Non-pigmented ciliary epithelial cell (primary cell): ENCODE data around the gene SLC5A2.
"Not testable (repeated sequence)": the region's sequence is repeated elsewhere in the genome, so short reads cannot be mapped to it uniquely, and the experiment has no call there.

Source experiments
- DNase-seq: peaks from one replicate; pipeline ENCODE4 v3.0.0-alpha.2; 2010; ENCODE audit warnings: low read depth

Gene SLC5A2

GRCh38 chr16:31475946-31476302 is 7.0 kb upstream of the SLC5A2 start:
- no peak for DNase-seq

DNA sequence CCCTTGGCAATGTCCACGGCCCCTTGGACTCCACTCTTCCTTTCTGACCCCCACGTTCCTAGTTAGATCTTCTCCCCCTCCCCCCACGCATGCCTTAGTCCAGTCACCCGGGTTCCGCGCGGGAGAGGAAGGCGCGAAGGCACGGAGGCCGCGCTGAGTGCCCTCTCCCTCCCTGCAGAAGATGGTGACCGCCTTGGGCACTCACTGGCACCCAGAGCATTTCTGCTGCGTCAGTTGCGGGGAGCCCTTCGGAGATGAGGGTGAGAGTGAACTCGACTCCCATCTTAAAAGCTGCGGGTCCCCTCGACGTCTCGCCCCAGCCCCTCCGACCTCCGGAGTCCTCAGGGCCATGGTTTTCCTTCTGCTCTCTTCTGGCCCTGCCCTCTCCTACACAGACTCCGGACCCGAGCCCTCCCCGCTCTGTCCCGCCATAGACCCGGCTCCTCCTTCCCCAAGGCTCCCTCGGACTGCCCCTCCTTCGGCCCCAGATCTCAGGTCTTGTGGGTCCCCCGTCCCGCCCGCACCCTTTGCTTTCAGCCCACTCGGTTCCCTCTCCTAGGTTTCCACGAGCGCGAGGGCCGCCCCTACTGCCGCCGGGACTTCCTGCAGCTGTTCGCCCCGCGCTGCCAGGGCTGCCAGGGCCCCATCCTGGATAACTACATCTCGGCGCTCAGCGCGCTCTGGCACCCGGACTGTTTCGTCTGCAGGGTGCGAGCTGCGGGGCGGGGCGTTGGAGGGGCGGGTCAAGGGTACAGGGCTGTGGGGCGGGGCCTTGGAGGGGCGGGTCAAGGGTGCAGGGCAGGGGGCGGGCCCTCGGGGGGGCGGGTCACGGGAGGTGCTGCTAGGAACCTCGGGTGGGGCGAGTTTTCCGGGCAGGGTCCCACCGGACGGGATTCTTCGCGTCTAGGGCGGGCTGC is 6.4 kb upstream of the SLC5A2 start:
- no peak for DNase-seq

DNA sequence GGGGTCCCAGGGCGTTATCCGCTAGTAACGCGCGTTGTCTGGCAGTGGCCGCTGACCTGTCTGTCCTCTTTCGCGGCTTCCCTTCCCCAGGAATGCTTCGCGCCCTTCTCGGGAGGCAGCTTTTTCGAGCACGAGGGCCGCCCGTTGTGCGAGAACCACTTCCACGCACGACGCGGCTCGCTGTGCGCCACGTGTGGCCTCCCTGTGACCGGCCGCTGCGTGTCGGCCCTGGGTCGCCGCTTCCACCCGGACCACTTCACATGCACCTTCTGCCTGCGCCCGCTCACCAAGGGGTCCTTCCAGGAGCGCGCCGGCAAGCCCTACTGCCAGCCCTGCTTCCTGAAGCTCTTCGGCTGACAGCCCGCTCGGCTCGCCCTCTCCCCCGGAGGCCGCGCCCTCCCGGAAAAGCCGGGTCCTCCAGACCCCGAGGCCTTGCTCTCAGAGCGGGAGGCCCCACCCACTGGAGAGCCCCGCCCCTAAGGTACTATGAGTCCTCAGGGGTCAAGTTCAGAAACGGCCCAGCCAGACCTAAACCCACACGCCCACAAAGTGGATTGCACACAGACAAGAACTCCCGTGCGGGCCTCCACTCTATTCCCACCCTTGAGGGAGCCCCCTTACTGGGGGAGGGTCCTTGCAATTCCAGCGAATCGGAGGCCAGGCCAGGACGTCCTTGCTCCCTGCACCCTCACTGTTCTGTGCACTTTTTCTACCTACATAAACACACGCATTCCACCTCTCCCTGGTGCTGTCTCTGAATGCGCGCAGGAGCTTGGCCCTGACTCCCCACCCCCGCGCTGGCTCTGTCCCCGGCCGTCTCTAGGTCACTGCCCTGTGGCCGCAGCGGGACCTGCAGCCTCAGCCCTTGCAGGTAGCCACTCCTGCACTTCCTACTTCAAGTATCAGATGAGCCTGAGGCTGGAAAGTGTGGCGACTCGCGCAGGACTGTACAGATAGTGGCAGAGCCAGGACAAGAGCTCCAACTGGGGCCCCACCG is 5.4 kb upstream of the SLC5A2 start:
- DNase-seq = no peak

GRCh38 chr16:31478956-31479355 is 4.0 kb upstream of the SLC5A2 start:
- no peak for DNase-seq

DNA sequence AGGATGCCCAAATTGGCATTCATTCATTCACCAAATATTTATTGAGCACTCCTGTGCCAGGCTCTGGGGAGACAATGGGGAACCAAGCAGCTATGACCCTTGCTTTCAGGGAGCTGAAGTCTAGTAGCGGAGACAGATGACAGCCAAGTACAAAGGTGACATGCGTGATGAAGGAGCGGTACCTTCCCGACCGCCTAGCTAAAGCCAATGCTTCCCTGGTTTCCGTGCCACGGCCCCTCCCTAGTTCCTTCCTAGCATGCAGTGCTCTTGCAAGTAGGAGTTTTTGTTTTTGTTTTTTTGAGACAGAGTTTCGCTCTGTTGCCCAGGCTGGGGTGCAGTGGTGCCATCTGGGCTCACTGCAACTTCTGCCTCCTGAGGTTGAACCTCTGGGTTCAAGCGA is 3.2 kb upstream of the SLC5A2 start:
- DNase-seq = no peak

GRCh38 chr16:31480851-31481536 is 1.9 kb upstream of the SLC5A2 start:
- DNase-seq = no peak

DNA sequence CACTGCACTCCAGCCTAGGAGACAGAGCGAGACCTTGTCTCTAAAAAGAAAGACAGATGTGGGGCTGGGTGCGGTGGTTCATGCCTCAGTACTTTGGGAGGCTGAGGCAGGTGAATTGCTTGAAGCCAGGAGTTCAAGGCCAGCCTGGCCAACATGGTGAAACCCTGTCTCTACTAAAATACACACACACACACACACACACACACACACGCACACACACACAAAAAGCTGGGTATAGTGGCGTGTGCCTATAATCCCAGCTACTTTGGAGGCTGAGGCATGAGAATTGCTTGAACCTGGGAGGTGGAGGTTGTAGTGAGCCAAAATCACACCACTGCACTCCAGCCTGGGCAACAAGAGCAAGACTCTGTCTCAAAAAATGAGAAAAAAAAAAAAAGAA is 1.1 kb downstream of the SLC5A2 start:
- DNase-seq = not testable (repeated sequence)

- DNase-seq = no peak
Observed at GRCh38 chr16:31484491-31485171, 1.7 kb downstream of the SLC5A2 start.

DNA sequence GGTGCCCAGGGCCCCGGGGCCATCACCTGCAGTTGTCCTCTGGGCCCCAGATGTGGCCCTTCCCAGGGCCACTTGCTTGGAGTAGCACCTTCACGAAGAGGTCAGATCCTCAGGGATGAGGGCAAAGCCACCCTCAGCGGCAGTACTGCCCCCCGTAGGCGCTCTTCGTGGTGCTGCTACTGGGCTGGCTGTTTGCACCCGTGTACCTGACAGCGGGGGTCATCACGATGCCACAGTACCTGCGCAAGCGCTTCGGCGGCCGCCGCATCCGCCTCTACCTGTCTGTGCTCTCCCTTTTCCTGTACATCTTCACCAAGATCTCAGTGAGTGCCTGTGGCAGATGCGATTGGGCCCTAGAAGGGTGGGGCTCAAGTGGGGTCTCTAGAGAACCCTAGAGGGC is 2.6 kb downstream of the SLC5A2 start:
- DNase-seq = no peak

GRCh38 chr16:31486045-31486444 is 3.1 kb downstream of the SLC5A2 start:
- no peak for DNase-seq

DNA sequence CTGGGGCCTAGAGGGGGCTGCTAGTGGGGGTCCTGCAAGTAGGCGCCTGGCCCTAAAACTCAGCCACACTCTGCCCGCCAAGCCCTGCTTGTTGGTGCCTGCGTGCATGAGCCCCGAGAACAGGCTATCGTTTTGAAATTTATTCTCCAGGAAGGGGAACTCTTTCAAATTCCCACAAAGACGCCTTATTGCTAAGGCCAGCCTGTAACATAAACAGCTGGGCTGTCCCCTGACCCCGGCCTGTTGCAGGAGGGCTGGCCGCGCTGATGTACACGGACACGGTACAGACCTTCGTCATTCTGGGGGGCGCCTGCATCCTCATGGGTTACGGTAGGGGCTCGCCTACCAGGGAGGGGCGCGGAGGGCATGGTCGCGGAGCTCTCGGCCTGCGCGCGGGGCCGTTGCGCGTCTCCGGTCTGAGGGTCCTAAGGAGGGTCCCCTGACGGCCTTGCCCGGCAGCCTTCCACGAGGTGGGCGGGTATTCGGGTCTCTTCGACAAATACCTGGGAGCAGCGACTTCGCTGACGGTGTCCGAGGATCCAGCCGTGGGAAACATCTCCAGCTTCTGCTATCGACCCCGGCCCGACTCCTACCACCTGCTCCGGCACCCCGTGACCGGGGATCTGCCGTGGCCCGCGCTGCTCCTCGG is 4.3 kb downstream of the SLC5A2 start:
- DNase-seq = no peak

GRCh38 chr16:31487720-31488467 is 5.0 kb downstream of the SLC5A2 start:
- no peak for DNase-seq

- DNase-seq = no peak
Observed at GRCh38 chr16:31488468-31489297, 5.8 kb downstream of the SLC5A2 start.

GRCh38 chr16:31489298-31489564 is 6.3 kb downstream of the SLC5A2 start:
- DNase-seq = no peak

DNA sequence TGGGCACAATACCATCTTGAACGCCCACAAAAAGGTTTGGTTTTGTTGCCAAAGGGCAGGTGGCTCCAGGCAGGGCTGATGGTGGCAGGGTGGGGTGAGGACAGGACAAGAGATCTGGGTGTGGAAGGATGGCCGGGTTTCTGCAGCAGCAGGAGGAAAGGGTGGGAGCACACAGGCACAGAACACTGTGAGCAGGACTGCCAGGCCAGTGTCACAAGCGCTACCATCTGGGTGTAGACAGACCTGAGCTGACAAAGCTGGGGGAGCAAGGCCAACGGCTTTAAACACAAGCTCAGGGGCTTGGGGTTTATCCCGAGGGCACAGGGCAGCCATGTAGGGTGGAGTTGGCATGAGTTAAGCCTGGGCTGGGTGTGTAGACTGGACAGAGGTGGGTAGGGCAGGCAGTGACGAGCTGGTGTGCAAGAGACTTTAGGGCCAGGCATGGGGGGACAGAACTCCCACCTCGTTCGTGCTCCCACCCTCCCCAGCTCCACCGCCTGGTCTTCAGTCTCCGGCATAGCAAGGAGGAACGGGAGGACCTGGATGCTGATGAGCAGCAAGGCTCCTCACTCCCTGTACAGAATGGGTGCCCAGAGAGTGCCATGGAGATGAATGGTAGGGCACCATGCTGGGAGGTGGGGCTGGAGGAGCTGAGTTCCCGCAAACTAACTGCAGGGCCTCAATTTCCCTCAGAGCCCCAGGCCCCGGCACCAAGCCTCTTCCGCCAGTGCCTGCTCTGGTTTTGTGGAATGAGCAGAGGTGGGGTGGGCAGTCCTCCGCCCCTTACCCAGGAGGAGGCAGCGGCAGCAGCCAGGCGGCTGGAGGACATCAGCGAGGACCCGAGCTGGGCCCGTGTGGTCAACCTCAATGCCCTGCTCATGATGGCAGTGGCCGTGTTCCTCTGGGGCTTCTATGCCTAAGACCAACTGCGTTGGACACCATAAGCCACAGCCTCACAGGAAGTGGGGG is 7.0 kb downstream of the SLC5A2 start:
- no peak for DNase-seq

DNA sequence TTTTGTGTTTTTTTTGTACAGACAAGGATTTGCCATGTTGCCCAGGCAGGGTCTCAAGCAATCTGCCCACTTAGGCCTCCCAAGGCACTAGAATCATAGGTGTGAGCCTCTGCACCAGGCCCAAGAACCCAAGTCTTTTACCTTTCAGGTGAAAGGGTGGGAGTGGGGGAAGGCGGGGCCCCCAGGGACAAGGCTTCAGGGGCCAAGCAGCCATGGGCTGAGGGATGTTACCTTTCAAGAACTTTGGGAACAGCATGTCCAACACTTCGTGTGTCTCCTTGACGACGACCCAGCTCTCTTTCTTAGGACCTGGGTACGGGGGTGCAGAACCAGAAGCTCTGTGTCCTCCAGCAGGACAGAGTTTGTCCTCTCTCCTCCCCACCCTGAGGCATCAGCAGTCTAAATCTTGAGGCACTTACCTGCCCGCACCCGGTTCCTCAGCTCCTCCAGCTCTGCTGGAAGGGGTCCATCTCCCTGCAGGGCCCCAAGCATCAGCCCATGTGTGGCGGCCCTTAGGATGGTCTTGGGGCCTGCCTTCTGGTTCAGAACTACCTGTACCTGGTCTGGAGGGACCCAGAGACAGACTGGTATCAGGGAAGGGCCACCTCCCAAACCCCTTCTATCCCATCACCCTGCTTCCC is 9.0 kb downstream of the SLC5A2 start:
- no peak for DNase-seq

GRCh38 chr16:31493506-31494125 is 10.7 kb downstream of the SLC5A2 start:
- DNase-seq = no peak

DNA sequence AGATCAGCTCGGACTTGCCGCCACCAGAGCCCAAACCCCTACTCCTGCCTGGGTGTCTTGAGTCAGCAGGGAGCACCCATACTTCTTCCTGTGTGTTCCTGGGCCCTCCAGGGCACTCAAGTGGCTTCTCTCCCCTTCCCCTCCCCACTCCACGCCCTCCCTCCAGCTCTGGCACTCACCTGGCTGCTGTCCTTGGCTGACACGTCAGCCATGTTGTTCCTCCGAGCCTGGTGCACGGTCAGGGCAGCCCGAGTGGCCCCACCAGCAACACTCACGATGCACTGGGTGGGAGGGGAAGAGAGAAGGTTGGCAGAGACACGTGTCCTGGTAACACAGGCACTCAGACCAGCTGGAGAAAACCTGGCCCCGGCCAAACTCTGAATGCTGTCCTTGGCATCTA is 13.7 kb downstream of the SLC5A2 start:
- no peak for DNase-seq
